ENCODE measurements around the gene BOC. TPM values are rescaled to one million over a fixed set of nuclear protein-coding genes. Genes with fewer than 3 reads are reported as not detected.

BOC gene
- total RNA-seq, 1 experiment from 2014 or later, result 15.3 TPM

DNA sequence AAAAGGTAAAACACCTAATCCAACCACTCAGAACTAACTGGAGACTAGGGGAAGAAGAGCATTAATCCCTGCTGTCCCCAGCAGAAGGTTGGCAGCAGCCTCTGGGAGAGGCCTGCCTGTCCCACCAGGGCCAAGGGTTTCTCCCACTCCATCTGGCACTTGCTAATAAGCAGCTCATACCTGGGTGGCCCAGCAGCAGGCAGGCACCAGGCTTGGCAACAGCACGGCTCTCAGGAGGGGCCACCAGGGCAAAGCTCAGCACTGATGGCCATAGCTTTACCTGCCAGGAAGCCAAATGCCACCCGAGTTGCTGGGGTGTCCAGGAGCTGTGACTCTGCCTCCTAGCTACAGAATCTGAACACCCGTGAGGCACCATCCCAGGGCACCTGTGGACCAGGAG lies 58.3 kb downstream of the BOC start:
- DNase-seq (ENCODE audit: low read depth), result no peak

DNA sequence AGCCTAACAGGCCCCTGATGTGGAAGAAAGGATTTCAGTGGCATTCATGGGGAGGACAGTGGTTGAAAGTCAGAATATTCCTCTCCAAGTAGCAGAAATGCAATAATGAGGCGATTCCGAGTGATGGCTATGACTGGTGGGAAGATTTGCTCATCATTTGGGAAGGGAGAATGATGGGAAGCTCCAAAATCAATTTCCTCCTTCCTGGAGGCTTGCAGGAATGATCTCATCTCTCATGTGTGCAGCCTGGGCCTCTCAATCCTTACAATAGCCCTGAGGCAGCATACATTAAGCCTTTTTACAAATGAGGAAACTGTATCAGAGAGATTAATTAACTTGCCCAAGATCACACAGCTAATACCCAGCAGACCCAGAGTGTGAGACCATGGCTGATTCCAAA lies 58.7 kb downstream of the BOC start:
- no peak for DNase-seq (ENCODE audit: low read depth)

DNA sequence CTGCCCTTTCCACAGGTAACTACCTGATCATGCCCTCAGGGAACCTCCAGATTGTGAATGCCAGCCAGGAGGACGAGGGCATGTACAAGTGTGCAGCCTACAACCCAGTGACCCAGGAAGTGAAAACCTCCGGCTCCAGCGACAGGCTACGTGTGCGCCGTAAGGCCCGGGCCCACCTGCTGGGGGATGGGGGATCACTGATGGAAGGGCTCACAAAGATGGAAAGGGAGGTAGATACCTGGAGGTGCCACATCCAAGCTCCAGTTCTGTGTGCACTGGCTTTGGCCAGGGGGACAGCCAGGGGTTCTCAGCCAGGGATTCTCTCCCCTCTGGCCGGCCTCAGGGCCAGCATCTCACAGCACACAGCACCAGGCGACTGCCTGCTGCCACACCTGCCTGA lies 59.4 kb downstream of the BOC start:
- DNase-seq (ENCODE audit: low read depth), result no peak

DNA sequence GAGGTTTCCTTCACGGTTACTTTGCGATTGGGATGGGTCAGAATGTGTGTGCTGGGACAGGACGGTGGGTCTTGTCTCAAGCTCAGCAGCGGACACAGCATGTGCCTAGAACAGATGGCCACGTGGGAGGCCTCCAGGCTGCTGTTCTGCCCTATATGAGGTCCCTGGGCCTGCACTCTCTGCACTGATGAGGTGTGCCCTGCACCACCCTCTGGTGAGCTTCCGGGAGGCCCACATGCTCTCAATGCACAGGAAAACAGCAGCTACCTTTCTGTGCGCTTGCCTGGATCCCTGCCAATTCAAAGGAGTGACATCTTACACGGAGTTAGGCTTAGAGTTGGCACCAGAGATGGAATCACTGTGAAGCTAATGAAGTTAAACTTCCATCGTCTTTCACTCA lies 59.8 kb downstream of the BOC start:
- no peak for DNase-seq (ENCODE audit: low read depth)

DNA sequence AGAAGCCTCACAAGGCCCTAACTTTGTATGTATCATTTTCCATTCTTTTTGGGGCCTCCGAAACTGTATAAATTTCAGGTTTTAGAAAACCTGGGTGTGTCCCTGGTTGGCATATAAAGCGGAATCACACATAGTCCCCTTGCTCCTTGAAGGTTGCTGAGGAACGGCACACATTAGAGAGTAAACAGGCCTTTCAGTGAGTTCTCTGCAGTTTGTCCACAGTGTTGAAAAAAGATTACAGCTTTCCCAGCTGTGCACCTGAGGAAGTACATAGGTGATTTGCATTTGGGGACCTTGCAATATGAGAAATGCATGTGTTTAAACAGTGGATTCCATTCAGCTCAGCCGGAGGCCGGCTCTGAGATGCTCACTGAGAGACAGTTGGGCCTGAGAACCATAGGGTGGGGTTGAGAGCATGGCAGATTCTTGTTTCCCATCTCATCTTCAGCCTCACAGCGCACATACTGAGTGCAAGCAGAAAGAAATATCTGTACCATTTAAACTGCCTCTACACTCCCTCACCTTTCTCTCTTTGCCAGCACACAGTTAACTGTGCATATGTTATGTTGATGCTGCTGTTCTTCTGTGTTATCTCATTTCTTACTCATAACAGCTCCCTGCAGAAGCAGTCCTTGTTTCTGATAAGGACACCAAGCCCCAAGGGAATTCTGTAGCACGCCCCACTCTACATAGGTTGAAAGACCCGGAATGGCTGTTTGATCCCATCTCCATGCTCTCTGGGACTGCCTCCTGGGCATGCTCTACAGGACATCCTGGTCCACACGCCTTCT lies 60.4 kb downstream of the BOC start:
- no peak for DNase-seq (ENCODE audit: low read depth)

DNA sequence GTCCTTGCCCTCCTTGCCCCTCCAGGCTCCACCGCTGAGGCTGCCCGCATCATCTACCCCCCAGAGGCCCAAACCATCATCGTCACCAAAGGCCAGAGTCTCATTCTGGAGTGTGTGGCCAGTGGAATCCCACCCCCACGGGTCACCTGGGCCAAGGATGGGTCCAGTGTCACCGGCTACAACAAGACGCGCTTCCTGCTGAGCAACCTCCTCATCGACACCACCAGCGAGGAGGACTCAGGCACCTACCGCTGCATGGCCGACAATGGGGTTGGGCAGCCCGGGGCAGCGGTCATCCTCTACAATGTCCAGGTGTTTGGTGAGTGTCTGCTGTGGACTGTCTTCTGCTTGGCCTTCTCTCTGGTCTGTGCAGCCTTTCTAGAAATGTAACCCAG lies 61.0 kb downstream of the BOC start:
- no peak for DNase-seq (ENCODE audit: low read depth)

DNA sequence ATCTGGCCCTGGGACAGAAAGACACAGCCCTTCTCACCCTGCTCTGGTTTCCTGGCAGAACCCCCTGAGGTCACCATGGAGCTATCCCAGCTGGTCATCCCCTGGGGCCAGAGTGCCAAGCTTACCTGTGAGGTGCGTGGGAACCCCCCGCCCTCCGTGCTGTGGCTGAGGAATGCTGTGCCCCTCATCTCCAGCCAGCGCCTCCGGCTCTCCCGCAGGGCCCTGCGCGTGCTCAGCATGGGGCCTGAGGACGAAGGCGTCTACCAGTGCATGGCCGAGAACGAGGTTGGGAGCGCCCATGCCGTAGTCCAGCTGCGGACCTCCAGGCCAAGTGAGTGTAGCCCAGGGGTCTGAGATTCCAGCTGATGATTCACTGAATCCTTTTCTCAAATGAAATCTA lies 61.7 kb downstream of the BOC start:
- no peak for DNase-seq (ENCODE audit: low read depth)

DNA sequence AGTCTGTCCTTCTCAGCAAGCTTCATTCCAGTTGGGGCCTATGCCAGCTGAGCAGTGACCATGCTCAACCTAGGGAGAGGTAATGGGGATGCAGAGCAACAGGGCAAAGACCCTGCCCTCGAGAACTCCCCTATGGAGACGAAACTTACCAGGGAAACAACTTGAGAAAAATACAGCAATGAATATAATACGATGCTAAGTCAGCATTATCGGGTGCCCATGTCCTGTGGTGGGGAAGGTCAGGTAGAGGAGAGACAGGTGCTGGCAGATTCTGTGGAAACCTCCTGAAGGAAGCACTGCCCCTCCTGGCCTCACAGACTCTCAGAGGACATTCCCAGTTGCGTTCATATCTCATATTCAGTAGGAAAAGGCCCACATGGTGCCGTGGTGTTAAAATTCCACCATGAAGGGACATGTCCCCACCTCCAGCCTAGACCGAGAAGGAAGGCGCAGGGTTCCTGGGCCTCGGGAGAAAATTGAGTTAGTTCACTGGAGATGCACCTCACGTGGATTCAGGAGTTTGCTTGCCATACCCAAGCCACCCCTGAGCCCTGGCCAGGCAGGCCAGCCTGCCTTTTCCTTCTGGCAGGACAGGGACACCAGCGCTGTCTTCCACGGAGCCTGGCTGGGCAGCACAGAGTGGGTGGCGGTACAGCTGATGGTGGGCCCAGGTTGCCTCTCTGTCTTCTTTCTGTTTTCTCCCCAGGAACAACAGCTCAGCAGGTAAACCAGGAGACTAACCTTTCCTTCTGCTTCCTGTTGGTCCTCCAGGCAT lies 62.4 kb downstream of the BOC start:
- no peak for DNase-seq (ENCODE audit: low read depth)

DNA sequence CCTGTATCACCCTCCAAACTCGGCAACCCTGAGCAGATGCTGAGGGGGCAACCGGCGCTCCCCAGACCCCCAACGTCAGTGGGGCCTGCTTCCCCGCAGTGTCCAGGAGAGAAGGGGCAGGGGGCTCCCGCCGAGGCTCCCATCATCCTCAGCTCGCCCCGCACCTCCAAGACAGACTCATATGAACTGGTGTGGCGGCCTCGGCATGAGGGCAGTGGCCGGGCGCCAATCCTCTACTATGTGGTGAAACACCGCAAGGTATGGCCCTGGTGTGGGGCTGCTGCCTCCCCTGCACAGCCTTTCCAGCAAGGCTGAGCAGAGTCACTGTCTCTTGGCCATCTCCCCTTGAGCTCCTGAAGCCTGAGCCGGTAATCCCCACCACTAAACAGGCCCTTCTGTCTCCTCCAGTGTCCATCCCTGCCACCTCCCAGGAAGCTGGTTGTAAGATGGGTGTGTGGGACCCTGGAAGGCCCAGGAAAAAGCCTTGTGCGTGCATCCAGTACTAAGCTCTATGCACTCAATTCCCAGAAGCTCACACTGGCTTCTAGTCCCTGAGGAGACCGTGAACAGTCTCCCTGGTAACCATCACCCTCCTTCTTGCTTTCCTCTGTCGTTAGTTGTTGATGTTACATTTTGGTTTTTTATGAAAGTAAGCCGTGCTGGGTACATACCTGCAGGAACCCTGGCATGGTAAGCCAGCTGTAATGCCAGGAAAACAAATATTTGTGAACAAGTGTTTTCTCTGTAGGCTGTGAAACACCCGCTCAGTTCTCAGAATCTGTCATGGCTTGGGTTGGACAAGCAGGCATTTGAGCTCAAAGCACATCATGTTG lies 63.3 kb downstream of the BOC start:
- DNase-seq (ENCODE audit: low read depth), result no peak

DNA sequence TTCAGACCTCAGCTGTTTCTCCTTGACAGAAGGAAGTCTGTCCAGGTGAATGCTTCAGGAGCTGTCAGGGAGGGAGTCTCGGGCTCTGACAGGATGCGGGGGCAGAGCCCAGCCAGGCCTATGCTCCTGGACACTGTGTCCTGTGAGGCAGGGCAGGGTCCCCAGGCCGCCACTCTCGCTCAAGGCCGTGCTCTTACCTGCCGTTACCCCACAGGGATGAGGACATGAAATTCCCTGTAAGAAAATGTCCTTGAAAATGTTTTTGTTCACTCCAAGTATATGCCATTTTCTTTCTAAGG lies 63.9 kb downstream of the BOC start:
- DNase-seq (ENCODE audit: low read depth), result no peak

DNA sequence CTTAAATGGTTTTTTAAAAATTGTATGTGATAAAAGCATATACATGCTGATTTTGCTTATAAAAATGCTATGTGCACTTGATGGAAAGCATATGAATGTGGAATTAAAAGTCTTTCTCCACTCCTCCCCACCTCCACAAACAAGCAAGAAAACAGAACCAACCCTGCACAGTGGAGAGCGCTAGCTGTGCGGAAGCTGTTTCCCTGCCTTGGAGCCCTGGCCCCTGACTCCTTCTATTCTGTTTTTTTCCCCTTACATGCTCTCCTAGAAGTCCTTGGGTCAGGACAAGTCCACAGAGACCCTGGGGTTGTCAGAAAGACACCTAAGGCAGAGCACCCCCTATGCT lies 64.2 kb downstream of the BOC start:
- no peak for DNase-seq (ENCODE audit: low read depth)

DNA sequence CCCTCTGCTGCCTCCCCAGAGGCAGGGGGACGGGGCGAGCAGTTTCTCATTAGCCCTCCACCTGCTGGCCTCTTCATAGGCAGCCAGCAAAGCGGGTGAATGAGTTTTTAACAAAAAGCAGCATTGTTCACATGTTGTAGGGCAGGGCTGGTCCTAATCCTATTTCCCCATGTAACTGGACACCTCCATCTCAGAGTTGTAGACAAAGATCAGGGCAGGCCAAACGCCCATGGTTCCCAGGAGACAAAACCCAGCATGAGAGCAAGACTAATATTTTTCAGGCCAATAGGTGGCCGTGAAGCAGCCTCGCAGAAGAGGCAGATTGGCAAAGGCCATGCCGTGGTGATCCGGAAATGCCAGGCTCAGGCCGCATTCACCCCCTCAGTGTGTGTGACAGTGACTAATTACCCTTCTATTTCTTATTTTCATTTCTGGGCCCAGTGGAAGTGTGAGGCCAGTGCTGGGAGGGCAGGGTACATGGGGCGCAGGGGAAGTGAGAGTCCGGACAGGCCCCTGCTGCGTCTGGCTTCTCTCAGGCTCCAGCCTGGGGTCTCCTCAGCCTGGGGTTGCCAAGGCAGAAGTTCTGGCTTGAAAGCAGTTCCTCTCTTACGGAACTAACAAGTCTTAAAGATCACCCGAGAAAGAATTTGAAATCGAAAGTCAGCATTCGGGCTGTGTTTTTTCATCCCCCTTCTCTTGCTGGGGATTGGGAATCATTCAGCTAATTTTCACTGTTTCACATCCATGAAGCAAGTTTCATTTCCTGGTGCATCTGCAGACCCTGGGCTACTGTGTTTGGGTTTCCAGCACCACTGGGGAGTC lies 64.8 kb downstream of the BOC start:
- peak; percentile 98 for DNase-seq (ENCODE audit: low read depth)

DNA sequence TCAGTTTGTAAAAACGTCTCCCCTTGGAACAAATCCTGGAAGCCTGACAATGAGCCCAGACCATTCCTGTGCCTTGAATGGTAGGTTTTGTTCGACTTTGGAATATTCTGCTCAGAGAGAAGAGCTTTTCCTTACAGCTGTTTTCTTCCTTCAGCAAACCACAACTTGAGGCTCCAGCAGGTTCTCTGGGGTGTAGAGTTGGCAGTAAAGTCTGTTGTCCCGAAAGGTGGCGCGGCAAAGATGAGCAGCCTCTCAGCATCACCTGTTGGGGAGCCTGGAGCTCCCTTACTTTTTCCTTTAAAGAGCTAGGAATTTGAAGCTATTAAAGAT lies 65.4 kb downstream of the BOC start:
- no peak for DNase-seq (ENCODE audit: low read depth)

DNA sequence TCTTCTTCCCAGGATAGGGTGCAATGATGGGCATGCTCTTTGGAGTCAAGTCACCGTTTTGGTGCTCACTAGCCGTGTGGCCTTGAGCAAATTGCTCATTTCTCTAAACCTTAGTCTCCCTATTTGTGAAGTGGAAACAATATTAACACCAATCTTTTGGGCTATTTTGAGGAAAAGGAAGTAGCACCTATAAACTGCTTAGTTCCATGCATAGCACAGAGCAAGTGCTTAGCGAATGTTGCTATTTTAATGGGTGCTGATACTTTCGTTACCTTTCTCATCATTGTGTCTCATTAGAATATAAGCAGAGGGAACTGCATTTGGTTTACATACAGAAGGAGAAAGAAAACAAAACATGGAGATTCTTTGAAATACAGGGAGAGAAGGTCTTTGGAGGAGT lies 66.1 kb downstream of the BOC start:
- DNase-seq (ENCODE audit: low read depth), result no peak

DNA sequence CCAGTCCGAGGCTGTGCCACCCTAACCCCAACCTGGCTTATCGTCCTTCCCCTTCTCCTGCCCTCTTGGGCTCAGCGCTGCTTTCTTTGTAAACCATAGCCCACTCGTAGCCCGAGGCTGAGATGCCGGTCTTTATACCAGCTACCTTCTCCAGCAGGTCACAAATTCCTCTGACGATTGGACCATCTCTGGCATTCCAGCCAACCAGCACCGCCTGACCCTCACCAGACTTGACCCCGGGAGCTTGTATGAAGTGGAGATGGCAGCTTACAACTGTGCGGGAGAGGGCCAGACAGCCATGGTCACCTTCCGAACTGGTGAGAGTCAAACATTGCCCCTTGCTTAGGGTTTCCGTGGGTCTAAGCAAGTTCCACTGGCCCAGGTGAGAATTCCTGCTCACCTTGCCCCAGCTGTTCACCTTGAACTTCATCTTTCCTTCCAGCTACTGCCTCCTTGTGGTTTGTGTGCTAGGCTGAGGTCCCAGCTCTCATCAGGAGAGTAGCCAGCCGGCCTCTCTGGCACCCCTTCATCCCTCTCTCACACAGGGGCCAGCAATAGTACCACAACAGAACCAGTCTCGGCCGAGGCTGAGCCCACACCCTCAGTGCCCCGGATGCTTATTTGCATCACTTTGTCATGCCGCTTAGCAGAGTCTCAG lies 66.7 kb downstream of the BOC start:
- DNase-seq (ENCODE audit: low read depth), result no peak

DNA sequence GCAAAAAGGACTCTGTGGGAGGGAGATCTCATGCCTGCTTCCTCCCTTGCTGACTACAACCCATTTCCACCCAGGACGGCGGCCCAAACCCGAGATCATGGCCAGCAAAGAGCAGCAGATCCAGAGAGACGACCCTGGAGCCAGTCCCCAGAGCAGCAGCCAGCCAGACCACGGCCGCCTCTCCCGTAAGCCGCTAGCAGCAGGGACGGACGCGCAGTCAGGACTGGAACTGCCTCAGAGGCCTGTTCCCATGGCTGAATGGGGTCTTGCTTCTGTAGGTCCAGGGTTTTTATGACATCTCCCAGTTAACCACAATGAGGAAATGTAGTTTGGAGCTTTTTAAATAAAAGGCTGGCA lies 67.2 kb downstream of the BOC start:
- DNase-seq (ENCODE audit: low read depth), result no peak

DNA sequence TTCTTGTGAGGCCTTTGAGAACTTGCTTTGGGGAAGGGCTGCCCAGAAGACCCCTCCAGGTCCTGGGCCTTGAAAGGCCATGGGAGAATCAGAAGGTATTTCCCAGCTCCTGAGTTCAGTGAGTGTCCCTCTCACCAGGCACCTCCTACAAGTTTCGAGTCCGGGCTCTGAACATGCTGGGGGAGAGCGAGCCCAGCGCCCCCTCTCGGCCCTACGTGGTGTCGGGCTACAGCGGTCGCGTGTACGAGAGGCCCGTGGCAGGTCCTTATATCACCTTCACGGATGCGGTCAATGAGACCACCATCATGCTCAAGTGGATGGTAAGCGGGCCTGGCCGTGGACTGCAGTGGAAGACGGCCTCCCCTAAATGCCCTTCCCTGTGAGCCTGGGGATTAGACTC lies 68.3 kb downstream of the BOC start:
- no peak for DNase-seq (ENCODE audit: low read depth)

DNA sequence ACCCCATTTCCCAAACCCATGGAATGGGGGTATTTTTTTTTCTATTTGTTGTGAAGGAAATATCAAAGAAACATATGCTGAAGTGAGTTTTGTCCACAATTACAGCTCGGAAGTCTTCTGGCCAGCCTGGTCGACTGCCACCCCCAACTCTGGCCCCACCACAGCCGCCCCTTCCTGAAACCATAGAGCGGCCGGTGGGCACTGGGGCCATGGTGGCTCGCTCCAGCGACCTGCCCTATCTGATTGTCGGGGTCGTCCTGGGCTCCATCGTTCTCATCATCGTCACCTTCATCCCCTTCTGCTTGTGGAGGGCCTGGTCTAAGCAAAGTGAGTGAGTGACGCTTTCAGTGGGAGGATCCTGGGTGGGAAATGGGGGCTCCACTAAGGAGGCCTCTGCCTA lies 71.9 kb downstream of the BOC start:
- no peak for DNase-seq (ENCODE audit: low read depth)

DNA sequence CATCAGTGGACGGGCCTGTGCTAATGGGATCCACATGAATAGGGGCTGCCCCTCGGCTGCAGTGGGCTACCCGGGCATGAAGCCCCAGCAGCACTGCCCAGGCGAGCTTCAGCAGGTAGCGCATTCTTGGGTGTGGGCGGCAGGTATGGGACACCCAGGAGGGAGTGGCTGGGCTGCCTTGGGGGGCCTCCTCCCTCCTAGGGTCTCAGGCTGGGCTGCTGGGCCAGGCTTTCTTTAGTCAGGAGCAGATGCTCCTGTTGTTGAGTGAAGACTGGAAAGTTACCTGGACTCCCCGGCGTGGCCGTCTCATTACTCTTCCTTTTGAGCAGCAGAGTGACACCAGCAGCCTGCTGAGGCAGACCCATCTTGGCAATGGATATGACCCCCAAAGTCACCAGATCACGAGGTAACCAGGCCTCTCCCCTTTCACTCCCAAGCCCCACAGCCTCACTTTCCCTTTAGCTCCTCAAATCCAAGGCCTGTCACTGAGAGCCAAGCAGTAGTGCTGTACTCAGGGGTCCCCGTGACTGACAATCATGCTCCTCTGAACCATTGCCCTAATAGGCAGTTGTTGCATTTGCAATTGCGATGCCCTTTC lies 73.2 kb downstream of the BOC start:
- no peak for DNase-seq (ENCODE audit: low read depth)

DNA sequence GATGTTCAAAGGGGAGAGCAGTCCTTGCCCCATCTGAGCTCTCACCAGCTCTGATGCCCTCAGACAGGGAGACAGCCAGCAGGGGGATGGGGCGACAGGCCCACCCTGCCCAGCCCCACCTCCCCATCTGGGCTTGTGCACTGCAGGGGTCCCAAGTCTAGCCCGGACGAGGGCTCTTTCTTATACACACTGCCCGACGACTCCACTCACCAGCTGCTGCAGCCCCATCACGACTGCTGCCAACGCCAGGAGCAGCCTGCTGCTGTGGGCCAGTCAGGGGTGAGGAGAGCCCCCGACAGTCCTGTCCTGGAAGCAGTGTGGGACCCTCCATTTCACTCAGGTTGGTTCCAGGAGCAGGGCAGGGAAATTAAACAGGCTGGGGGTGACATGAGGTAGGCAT lies 73.9 kb downstream of the BOC start:
- no peak for DNase-seq (ENCODE audit: low read depth)

DNA sequence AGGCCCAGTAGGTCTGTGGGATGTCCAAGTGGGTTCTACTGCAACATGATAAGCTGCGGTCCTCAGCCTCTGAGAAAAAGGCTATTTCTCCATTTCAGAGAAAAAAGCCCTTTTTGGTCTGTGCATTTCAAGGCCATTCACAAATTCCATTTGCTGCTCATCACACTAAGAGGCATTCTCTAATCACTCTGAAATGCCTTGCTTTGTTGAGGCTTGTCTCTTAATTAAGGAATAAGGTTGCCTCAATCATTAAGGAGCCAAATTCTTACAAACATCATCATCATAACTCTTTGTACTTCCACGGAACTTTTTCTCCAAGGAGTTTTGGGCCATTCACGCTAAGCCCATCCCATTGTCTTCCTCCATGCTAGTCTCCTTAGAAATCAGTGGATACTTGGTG lies 74.4 kb downstream of the BOC start:
- no peak for DNase-seq (ENCODE audit: low read depth)

Data from HT1080 (cell line).